Dermis blood vessel endothelial cell (primary cell): ENCODE results near the gene RIOX2. TPM values are rescaled to one million over a fixed set of nuclear protein-coding genes. Genes with fewer than 3 reads are reported as not detected.
"Not testable (repeated sequence)": the region's sequence is repeated elsewhere in the genome, so short reads cannot be mapped to it uniquely, and the experiment has no call there.

Source experiments
- DNase-seq: peaks from one replicate; pipeline ENCODE4 v3.0.0; 2010
- total RNA-seq: library from RNA; depleted of rRNA; stranded (reverse); fragments of >200 nt; gene quantifications from 2 replicates; pipeline ENCODE4 v1.2.3, GENCODE V29; 2014

The RIOX2 gene
- total RNA-seq, result 27.1 and 29.4 TPM in 2 replicates

DNA sequence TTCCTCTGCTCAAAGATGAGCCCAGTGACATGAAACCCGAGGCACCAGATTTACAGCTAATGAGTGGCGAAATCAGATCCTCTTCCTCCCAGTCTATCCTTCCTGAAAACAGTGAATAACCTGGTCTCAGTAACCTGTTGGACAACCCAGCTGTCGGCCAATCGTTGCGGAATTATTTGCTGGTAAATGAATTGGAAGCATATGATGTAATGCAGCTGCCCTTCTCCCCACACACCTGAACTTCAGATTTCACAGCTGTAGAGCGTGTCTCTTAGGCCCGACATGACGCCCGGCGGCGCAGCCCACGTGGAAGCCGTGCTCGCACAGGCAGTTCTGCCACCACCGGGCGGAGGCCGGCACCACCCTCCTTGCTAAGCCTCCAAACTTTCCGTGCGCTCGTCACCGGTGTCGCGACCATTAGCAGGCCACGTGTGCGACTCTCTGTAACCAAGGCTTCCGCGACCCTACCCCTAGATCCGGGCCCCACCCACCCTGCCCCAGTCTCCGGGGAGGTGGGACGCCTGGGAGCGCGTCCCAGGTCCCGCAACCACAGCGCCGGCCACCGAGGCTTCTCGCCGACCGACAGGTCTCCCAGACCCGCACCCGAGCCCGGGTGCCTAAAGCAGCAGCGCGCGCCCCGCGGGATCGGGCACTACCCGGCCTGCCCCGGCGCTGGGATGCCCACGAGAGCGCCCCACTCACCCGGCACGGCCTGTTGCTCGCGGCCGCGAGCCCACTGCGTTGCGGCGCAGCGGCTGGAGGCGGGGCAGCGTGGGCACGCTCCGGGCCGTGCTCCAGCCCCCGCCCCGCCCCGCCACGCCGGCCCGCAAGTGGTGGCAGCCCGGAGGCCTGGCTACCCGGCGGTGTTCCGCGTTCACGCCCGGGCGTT is at the start of gene RIOX2:
Gene RIOX2 (minus strand): TSS at position 753 of the 889 bp plus-strand sequence. CDS start 4,838 bp downstream, outside the sequence.
- peak; percentile 79 for DNase-seq

DNA sequence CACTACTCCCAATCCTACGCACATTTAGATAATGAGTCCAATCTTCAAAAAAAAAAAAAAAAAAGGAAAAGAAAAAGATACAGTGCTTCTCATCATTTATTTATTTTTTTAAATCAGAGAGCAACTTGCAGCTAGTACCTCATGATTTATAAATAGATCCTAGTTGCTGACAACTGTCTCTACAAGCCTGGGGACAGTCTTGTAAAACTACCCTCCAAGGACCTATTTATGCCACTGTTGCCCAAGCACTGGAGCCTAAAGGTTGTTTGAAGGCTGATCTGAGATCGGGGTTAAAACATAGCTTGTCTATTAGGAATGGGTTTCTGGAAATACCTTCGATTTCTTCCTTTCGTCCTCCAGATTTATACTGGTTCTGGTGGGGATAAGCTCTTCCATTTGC is 48.2 kb upstream of the RIOX2 start:
- DNase-seq, result no peak

- no peak for DNase-seq
Measured at GRCh38 chr3:98018301-98018700, 46.1 kb upstream of the RIOX2 start.

DNA sequence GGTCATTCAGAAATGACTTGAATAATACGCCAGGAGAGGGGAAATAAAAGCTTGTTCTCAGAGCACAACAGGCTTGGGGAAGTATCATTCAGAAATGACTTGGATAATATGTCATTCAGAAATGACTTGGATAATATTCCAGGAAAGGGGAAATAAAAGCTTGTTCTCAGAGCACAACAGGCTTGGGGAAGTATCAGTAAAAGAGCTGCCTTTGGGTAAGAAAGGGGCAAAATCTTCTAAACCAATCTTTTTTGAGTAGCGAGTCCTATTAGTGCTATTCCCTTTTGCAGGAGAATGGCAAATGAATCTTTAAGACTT is 42.0 kb upstream of the RIOX2 start:
- DNase-seq, result no peak

DNA sequence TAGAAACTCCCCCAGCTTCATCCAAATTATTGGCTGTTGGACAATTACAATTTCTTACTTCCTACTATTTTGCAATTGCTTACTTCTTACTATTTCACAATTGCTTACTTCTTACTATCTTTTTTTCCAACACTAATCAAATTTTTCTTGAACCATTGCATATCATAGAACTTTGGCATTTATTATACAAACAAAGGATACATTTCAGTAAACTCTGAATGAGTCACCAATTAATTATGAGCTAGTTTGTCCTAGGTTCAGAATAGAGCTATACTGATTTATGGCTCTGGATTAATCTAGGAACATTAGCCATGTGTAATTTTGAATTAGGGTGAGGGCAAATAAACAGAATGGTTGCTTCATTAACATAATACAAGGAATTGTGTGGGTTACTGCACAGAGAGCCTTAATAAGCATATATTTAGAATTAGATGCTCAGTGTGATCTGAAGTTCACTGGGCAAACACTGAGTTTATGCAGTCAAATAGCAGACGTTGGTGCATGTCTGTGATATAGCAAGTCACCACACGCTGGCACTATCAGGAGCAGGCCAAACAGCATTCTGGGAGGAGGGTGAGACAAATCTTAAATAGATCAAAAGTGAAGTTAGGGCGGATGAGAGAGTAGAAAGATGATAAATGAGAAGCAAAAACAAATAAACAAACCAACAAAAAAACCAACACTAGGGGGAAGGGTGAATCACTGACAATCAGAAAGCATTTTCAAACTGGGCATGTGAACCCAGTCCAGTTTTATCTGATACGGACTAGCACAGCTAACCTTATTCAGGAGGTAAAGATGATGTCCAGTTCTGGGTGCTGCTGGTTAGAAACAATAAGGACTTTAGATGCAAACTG is 41.4 kb upstream of the RIOX2 start:
- DNase-seq, result no peak

GRCh38 chr3:98012979-98013378 is 40.7 kb upstream of the RIOX2 start:
- DNase-seq, result no peak

GRCh38 chr3:98010883-98011449 is 38.7 kb upstream of the RIOX2 start:
- not testable (repeated sequence) for DNase-seq

- DNase-seq, result no peak
Measured at GRCh38 chr3:98010194-98010882, 38.1 kb upstream of the RIOX2 start.

- DNase-seq, result no peak
Measured at GRCh38 chr3:98008855-98009254, 36.6 kb upstream of the RIOX2 start.

DNA sequence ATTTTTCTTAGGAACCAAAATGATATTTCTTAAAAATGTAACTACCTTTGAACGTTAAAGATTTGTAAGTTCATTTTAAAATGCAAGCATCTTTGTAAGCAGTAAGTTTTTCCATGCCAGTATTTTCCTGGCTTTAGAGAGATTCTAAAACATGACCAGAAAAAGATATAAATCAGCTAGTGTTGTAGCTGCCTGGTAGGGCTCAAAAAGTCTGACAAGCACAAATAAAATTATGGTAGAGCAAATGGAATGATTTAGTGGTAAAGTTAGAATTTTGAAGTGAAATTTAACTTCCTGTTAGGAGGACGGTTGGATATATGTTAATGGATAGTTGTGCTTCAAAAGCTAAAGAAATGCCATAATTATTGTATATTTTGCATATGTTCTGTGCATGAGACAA is 33.2 kb upstream of the RIOX2 start:
- no peak for DNase-seq

DNA sequence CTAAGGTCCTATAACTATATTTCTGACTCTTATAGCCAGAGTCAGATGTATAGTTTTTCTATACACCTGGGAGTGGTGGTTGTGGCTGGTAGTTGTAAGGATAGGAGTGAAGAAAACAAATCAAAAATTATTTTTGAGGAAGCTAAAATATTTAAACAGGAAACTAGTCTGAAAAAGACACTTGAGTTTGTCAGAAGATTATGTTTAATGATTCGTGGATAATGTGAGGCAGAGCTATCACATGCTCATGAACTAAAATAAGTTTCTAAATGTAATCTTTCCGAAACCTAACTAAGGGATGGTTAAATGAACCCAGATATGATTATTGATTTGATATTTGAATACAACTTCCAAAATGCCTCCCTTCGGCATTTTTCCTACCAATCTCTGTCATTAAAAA is 32.5 kb upstream of the RIOX2 start:
- DNase-seq, result no peak

DNA sequence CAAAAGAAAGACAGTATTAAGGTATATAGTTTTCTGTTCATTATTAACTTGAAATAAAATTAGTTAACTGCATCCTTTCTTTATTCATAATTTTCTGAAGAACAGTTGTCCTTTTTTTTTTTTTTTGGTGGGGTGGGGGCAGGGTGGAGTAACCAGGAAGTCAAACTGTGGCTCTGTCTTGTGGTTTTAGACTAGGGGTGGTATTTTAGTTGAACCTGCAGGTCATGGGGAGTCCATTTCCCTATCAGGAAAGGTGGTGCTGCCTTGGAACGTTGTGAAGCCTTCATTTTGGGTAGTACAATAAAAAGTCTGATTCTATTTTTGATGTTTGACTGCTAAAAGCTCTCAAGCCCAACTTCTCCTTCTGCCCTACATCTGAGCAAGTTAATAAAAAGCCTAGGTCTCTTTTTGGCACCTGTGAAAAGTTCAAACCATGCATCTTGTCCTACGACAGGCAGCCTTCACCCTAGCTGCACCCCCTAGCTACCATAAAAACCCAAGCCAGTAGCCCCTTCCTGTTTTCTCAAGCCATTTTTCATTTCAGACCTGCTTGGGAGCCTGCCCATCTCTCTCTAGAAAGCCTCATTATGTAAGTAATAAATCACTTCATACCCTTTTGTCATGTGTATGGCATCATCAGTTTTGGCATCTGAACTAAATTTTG is 31.2 kb upstream of the RIOX2 start:
- no peak for DNase-seq

GRCh38 chr3:98002717-98003116 is 30.5 kb upstream of the RIOX2 start:
- no peak for DNase-seq

- DNase-seq, result no peak
Measured at GRCh38 chr3:97999994-98000393, 27.8 kb upstream of the RIOX2 start.

GRCh38 chr3:97999103-97999502 is 26.9 kb upstream of the RIOX2 start:
- DNase-seq, result no peak

DNA sequence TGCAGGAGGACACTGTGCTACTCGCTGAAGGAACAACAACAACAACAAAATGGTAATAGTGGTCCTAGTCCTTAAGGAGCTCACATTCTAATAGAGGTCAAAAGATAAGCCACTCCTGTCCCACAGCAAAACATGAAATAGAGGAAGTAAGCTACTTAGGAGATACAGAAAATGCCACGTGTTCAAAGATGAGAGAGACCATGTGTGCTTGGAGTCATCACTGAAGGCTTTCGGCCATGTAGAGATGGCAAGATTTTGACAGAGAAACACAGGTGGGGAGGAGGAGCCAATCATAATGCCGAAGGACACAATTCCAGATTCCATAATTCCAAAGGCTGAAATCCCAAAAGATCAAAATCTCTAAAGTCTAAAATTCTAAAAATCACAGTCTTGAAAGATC is 24.8 kb upstream of the RIOX2 start:
- no peak for DNase-seq

GRCh38 chr3:97994328-97994945 is 22.2 kb upstream of the RIOX2 start:
- no peak for DNase-seq

DNA sequence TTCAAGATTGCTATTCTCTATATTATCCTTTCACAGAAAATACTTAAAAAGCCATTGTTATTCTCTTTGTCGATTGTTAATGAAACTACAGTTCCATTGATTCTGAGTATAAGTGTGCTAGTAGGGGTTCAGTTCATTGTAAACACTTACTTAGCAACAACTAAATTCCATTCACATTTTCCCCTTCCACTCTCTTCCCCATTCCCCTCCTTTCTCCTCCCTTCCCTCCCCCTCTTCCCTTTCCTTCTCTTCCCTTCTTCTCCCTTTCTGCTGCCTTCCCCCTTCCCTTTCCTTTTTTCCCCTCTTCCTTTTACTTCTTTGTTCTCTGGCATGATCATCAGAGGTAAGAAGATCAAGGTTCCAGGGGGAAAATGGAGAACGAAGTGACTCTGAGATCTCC is 21.3 kb upstream of the RIOX2 start:
- no peak for DNase-seq

DNA sequence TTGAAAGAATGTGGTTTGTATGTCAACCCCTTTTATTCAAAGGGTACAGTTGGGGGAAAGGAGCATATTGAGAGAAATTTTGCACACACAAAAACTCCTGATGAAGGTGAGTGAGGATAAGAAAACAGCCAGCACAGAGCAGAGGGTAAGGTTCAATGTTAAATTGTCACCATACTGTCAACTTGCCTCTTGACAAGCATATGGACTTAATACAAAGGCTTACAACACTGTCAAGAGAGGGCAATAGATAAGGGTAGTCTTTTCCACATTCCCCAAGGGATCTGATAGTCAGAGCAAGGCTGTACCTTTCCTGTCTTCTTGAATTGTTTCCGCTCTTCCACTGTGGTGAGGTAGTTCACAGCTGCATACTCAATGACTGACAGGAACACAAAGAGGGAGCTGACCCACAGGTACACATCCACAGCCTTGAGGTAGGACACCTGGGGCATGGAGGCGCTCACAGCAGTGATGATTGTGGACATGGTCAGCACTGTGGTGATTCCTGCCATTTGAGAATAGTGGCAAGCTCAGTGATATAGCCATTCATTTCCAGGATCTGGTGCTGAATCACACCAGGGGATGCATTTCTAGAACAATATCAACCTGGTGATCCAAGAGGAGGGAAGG is 20.4 kb upstream of the RIOX2 start:
- no peak for DNase-seq

- DNase-seq, result no peak
Measured at GRCh38 chr3:97991293-97991682, 19.1 kb upstream of the RIOX2 start.

DNA sequence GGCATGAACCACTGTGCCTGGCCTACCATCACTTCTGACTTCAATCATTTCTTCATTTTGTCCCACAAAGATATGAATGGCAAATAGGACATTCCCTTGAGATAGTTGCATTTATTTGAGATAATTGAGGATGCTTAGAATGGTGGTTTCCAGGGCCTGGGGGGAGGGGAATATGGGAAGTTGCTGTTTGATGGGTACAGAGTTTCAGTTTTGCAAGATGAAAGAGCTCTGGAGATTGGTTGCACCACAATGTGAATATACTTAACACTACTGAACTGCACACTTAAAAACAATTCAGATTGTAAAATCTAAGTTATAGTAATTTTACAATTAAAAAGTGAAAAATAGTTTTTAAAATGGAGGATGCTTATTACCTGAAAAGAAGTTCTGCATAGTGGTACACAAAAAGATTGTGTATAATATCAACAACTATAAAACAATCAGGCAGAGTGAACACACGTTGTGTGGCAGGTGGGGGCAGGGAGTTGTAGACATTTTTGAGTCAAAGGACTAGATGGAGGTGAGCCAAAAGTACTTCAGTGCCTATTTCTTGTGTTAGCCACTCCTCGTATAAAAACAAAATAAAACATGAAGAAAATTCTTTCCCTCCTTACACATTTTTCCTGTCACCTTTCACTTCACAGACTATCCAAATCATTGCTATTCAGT is 18.5 kb upstream of the RIOX2 start:
- no peak for DNase-seq
